HL-60 (cell line): ENCODE results near the gene SYNJ2.

Source experiments
- DNase-seq, 2 experiments: peaks; one replicate each; pipeline ENCODE4 v3.0.0-alpha.2; 2010 to 2020; ENCODE audit warnings: low read depth in 1 of 2, low spot score in 1 of 2
- H3K27ac ChIP-seq: fragments of 250-450 bp; sonication (Bioruptor Pico); replicated peaks from 2 replicates; pipeline ENCODE4 v1.5.1; 2020; ENCODE audit warnings: mild to moderate bottlenecking, moderate library complexity
- H3K27me3 ChIP-seq: fragments of 250-450 bp; sonication (Bioruptor Pico); 2 replicates; pipeline ENCODE4 v1.5.1; 2021; ENCODE audit warnings: mild to moderate bottlenecking, moderate library complexity; ENCODE audit not compliant: insufficient read depth, poor library complexity, severe bottlenecking
- H3K4me3 ChIP-seq: replicated peaks from 2 replicates; pipeline ENCODE4 v1.5.1; 2011; ENCODE audit warnings: mild to moderate bottlenecking, control low read depth, low read length; ENCODE audit not compliant: insufficient read depth
- GABPA ChIP-seq: IDR thresholded peaks from 2 replicates; pipeline ENCODE4 v1.6.1; 2012; ENCODE audit warnings: low read depth
- POLR2AphosphoS5 ChIP-seq: IDR thresholded peaks from 2 replicates; pipeline ENCODE4 v1.6.1; 2012; ENCODE audit warnings: low read depth
- SPI1 ChIP-seq: IDR thresholded peaks from 2 replicates; pipeline ENCODE4 v1.6.1; 2012; ENCODE audit warnings: low read depth, mild to moderate bottlenecking, borderline replicate concordance
- TF ChIP-seq, protein P1 (sequence below): IDR thresholded peaks from one replicate; pipeline ENCODE4 v1.5.1; 2011; ENCODE audit warnings: low read length, control low read depth, inconsistent platforms; ENCODE audit not compliant: insufficient read depth
- TF ChIP-seq, protein P2 (sequence below): IDR thresholded peaks from 2 replicates; pipeline ENCODE4 v1.6.1; 2012; ENCODE audit warnings: low read depth; ENCODE audit not compliant: insufficient replicate concordance

The SYNJ2 gene

GRCh38 chr6:157984686-157985225 lies 3.1 kb downstream of the SYNJ2 start:
- no peak for TF ChIP-seq GABPA
- TF ChIP-seq SPI1, result no peak
- TF ChIP-seq, protein P1, sequence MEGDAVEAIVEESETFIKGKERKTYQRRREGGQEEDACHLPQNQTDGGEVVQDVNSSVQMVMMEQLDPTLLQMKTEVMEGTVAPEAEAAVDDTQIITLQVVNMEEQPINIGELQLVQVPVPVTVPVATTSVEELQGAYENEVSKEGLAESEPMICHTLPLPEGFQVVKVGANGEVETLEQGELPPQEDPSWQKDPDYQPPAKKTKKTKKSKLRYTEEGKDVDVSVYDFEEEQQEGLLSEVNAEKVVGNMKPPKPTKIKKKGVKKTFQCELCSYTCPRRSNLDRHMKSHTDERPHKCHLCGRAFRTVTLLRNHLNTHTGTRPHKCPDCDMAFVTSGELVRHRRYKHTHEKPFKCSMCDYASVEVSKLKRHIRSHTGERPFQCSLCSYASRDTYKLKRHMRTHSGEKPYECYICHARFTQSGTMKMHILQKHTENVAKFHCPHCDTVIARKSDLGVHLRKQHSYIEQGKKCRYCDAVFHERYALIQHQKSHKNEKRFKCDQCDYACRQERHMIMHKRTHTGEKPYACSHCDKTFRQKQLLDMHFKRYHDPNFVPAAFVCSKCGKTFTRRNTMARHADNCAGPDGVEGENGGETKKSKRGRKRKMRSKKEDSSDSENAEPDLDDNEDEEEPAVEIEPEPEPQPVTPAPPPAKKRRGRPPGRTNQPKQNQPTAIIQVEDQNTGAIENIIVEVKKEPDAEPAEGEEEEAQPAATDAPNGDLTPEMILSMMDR, result no peak
- TF ChIP-seq, protein P2, sequence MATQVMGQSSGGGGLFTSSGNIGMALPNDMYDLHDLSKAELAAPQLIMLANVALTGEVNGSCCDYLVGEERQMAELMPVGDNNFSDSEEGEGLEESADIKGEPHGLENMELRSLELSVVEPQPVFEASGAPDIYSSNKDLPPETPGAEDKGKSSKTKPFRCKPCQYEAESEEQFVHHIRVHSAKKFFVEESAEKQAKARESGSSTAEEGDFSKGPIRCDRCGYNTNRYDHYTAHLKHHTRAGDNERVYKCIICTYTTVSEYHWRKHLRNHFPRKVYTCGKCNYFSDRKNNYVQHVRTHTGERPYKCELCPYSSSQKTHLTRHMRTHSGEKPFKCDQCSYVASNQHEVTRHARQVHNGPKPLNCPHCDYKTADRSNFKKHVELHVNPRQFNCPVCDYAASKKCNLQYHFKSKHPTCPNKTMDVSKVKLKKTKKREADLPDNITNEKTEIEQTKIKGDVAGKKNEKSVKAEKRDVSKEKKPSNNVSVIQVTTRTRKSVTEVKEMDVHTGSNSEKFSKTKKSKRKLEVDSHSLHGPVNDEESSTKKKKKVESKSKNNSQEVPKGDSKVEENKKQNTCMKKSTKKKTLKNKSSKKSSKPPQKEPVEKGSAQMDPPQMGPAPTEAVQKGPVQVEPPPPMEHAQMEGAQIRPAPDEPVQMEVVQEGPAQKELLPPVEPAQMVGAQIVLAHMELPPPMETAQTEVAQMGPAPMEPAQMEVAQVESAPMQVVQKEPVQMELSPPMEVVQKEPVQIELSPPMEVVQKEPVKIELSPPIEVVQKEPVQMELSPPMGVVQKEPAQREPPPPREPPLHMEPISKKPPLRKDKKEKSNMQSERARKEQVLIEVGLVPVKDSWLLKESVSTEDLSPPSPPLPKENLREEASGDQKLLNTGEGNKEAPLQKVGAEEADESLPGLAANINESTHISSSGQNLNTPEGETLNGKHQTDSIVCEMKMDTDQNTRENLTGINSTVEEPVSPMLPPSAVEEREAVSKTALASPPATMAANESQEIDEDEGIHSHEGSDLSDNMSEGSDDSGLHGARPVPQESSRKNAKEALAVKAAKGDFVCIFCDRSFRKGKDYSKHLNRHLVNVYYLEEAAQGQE, result no peak
- no peak for TF ChIP-seq POLR2AphosphoS5
- Histone ChIP-seq H3K4me3 (no peak overlapping the region), H3K27me3 (no peaks in the 10 kb centered on the region), H3K27ac (no peak overlapping the region)
- no peak for DNase-seq

GRCh38 chr6:157985378-157986155 lies 3.9 kb downstream of the SYNJ2 start:
- H3K4me3 ChIP-seq, result no peak overlapping the region
- no peaks in the 10 kb centered on the region for H3K27me3 ChIP-seq
- no peak for DNase-seq
- H3K27ac ChIP-seq, result no peak overlapping the region
- TF ChIP-seq, protein P2, result no peak
- no peak for TF ChIP-seq GABPA
- TF ChIP-seq, protein P1, result no peak
- TF ChIP-seq POLR2AphosphoS5, result no peak
- TF ChIP-seq SPI1, result no peak

DNA sequence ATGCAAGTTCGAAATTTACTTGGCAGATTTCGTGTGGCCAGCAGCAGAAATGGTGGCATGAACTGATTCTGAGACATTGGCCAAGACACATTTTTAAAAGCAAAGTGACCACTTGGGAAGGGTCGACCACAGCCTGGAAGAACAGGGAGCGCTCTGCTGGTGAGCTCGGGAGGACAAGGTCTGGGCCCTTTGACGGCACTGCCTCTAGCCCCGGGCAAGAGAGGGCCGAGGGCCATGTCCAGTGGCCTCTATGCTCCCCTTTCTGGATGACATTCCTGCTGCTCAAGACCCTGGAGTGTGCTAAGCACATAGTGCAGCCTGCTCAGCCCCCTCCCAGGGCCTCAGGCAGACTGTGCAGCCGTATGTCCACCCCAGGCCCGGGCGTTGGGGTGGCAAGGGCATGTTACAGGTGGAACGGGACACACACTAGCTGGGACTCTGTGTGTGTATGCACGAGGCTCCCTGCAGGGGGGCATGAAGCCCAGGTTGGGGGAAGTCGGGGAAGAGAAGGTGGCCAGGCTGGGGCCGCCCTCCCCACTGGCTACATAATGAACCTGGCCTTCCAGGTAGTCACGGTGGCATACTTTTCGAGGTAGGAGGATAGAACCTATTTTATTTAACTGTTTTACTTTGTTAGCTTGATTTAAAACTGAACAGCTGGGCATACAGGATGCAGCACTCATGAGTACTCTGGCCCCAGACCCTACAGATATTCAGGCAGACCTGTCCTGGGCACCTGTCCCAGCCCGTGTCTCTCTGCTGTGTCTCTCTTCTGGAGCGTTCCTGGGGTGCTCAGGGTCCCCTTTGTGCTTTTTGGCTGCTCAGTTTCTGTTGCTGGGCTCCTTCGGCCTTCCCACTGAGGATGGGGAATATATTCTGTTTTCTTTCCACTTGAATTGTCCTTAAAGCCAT lies 6.4 kb downstream of the SYNJ2 start:
- TF ChIP-seq SPI1, result no peak
- TF ChIP-seq POLR2AphosphoS5, result no peak
- TF ChIP-seq, protein P1, result no peak
- no peak for TF ChIP-seq GABPA
- TF ChIP-seq, protein P2, result no peak
- H3K27ac ChIP-seq, result no peak overlapping the region
- no peak overlapping the region for H3K4me3 ChIP-seq
- no peak for DNase-seq
- H3K27me3 ChIP-seq, result no peaks in the 10 kb centered on the region
